Measurements from ENCODE around the gene LMF2.

- TF ChIP-seq CTCF (IDR thresholded peaks at IDR 0.05; ENCODE audit: low read depth, low read length) (no peak), EZH2phosphoT487 (IDR thresholded peaks at IDR 0.05; ENCODE audit: low read depth) (no peak)
Measured at GRCh38 chr22:50461979-50462540, 45.4 kb downstream of the LMF2 start.
